GM18499 (cell line): ENCODE results near the gene ABLIM3.

Experiments
- ATAC-seq: cut with Tn5 transposase; IDR thresholded peaks from one replicate; pipeline ENCODE4 v1.9.1; 2021; ENCODE audit warnings: moderate number of reproducible peaks; ENCODE audit not compliant: insufficient read depth, unreplicated experiment

Gene ABLIM3

DNA sequence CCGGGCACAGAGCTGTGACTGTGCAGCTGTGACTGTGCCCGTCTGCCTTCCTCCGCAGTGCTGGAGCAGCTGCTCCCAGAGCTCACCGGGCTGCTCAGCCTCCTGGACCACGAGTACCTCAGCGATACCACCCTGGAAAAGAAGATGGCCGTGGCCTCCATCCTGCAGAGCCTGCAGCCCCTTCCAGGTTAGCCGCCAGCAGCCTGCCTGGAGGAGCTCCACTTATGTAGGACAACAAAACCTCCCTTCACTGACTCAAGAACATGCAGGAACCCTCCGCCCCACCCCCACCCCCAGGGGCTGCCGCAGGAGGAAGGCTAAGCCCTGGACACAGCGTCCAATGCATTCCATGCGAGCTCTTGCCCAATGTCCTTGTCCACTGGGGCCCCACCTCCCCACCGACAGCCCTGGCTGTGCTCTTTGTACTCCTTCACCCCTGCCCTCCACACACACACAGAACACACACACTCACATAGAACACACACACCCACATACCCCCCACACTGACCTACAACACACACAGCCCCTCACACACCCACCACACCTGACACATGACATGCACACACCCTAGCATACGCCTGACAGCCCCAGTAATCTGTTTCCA is 158.3 kb downstream of the ABLIM3 start:
- ATAC-seq, result no peak

DNA sequence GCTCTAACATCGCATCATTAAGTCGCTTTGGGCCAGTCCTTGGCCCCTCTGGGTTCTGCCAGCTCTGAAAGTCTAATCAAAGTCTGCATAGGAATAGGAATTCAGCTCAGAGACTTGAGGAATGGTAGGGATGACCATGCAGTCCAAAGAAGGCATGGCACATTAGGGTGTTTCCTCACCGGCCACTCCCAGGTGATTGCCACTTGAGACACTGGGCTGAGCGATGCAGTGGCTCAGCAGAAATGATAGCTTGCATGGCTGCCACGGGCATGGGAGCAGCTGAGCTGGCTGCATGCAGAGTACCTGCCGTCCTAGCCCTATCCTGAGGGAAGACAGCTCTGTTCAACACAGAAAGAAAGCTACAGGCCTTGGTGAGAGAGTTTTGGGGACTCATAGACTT is 159.1 kb downstream of the ABLIM3 start:
- ATAC-seq, result no peak

DNA sequence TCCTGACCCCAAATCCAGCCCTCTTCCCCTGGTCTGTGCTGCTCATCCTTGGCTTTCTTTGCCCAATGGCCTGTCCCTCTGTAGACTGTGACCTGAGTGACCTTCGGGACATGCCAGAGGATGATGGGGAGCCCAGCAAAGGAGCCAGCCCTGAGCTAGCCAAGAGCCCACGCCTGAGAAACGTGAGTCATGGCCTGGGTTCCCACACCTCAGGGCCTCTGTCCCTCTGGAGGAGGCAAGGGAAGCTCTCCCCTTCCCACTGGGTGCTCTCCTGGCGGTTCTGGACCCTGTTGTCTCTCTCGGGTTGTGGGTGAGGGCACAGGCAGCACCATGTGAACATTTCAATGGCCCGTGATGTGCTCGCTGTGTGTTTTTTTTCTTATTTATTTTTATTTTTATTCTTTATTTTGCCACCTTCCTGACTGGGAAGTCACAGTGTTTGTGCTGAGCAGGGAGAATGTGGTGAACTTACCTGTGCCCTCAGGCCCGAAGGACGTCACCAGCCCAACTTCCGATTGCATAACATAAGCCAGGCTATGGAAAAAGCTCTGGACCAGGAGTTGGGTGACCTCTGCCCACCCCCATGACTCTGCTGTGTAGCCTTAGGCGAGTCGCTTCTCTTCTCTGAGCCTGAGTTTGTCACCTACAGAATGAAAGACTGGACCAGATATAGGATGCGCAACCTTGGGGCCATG is 159.9 kb downstream of the ABLIM3 start:
- ATAC-seq, result no peak

DNA sequence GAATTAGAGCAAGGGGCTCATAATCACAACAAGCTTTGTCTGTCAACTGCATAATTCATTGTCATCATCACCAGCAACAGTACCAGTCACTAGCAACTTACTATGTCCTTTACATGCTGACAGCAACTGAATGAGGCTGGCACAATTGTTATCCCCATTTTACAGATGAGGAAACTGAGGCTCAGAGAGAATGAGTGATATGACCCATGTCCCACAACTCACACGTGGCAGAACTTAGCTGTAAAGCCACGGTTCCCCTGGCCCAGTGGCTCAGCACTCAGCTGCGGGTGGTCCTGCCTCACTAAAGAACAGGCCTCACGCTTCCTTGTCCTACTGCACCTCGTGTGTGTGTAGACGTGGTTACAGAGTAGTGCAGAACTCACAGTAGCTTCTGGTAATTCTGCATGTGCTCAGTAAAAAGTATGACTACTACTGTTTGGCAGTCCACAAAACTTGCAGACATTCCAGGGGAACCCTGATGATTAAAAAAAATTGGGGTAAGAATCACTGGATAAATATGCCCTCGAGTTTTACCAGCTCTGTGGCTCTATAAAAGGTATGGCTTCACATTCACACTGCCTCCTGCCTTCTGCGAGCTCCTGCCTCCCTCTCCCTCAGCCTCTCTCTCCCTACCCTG is 160.6 kb downstream of the ABLIM3 start:
- ATAC-seq, result no peak

DNA sequence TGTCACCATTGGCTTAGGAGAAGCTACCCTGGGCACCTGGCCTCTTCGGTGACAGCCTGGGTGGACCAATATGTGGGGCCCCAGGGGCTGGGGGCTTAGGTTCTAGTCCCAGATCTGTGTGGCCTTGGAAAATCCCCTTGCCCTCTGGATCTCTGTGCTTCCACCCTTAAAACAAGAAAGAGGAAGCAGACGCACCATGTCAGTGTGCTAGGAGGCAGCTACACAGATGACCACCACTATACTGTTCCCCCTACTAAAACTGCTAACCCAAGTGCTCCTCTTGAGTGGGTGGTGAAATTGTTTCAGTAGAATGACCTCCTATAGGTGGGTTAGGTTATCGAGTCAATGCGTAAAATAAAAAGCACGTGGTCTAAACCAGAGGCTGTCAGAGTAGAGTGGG is 161.3 kb downstream of the ABLIM3 start:
- no peak for ATAC-seq

DNA sequence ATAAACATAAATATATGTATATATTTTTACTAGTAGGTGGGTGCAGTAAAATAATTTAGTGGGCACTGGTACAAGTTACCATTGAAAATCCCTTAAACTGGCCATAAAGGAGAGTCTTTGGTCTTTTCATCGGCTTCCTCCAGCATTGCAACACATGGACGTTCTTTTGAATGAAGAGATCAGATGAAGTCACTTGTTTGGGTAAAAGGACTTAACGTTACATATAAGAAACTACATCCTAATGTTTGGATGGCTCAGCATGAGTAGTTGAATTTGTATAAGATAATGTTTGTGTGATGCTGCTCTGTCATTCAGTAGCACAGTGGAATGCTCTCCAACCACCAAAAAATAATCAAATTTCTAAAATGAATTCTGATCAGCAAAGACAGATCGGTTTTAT is 161.9 kb downstream of the ABLIM3 start:
- no peak for ATAC-seq

DNA sequence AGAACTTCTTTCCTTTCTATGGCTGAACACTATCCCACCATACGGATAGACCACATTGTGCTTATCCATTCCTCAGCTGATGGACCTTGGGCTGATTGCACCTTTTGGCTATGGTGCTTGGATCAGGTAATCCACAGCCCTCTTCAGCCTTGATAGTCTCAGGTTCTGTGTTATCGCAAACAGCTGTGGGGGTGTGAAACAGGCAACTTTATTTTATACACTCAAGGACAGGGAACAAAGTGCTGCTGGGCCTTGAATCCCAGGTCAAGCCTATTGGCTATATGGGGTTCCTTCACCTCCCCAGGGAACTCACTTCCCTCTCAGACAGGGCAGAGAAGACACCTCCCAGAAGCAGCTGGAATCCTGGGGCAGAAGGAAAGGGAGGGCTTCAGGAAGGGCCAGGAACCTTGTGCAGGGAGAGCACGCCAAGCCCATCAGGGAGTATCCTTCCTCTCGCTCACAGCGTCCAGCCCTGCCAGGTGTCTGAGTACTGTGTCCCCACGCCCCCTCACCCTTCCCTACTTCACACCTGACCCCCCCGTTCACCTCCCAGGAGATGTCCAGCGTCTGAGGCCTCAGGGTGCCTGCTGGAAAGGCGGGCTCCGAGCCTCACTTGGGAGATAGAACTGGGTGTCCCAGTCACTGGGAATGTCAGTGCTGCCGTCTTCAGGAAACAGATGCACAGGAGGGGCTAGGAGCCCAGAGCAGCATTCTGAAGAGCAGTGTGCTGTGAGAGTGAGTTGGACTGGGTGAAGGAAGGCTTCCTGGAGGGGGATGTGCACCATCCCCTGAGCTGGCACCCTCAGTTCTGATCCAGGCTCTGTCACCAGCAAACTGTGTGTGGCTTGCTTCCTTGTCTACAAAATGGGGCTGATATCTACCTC is 163.1 kb downstream of the ABLIM3 start:
- ATAC-seq, result no peak

DNA sequence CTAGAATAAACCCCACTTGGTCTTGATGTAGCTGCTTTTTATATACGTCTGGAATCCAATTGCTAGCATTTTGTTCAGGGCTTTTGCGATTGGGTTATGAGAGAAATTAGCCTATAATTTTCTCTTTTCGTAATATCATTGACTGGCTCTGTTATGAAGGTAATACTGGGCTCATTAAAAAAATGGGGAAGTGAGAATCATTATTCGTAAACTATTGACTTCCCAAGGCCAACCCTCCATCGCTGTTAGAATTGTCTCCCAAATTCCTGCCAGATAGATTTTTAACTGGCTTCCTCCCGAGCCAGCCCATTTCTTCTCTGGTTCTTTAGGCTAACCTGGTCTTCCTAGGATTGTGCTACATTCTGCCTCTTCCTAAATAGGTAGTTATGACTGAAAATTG is 168.1 kb downstream of the ABLIM3 start:
- ATAC-seq, result no peak
